Measurements from ENCODE around the gene AP3D1.
A peak's percentile ranks its signal among the peaks of the same experiment; 100 is the strongest.

AP3D1 gene

GRCh38 chr19:2084993-2085720 lies 66.2 kb downstream of the AP3D1 start:
- no peak for DNase-seq (ENCODE audit: low spot score)

DNA sequence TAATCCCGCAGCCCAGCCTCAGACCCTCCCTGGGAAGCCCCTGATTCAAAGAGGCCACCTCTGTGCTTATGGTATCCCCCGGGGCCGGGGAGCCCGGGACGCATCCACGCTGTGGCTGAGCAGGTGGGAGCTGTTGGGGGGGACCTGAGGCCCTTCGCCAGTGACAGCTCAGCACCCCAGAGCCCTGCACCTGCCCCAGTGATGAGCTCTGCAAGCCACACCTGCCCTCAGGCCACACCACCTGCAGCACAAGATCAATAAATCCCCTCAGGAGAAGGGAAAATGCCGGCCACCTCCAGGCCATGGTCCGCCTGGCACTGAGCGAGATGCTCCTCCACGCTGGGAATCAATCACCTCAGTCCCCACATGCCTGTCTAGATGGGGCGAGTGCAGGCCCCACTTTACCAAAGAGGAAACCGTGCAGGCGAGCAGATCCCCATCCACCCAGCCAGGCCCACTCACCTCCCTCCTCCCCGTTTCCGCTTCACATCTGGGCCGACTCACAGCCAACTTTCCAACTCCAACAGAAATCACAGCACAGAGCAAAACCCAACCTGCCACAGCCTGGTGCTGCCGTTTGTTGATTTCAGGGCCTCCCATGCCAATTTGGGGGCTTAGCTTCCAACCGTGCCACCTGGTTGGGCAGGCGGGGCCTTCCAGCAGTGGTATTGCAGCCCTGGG lies 68.1 kb downstream of the AP3D1 start:
- no peak for DNase-seq (ENCODE audit: low spot score)

- no peak for DNase-seq (ENCODE audit: low spot score)
These were observed 69.2 kb downstream of the AP3D1 start for GRCh38 chr19:2081873-2082810.

- no peak for DNase-seq (ENCODE audit: low spot score)
These were observed 70.9 kb downstream of the AP3D1 start for GRCh38 chr19:2080336-2080988.

DNA sequence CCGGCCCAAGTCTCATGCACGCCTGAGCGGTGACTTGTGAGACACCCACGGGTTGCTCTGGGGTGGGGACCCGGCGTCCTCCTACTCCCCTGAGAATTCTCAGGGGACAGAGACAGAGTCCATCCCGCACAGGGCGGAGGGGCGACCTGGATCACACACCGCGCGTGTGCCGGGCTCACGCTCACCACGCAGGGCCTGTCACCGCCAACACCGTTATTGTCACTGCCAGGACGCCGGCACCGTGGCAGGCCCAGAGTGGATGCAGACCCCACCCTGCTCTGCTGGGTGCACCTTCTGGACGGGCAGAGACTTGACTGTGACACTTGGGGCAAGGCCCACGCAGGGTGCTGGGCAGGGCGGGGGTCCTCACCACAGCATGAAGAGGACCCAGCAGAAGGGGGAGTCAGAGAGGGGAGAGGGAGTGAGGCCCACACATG lies 71.5 kb downstream of the AP3D1 start:
- DNase-seq (ENCODE audit: low spot score): no peak

DNA sequence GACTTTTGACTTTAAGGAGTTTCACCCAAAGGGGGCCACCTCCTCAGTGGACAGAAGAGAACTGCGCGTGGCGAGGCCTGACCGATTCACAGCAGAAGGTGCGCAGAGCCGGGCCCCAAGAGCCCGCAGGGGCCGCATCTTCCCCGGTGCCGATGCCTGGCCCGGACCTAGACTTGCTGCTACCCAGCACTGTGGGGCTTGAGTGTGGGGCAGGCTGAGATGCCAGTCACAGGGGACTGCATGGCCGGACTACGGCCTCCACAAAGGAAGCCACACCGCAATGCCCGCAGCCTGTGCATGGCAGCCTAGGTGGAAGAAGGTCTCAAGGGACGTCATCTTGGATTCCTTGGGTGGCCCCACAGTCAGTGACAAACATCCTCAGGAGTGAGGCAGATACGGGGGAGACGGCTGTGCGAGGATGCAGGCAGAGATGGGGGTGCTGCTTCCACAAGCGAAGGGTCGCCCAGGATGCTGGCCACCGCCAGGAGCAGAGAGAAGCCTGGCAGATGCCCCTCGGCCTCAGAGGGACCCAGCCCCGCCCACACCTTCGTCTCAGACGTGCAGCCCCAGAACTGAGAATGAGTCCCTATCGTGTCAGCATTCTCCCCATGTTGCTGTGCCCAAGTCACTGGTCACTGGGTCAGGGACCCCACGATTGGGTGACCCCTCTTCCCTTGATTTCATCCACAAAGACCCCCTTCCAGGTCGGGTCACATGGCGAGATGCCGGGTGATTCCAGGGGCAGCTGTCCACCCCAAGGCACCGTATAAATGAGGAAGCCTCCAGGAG lies 72.1 kb downstream of the AP3D1 start:
- no peak for DNase-seq (ENCODE audit: low spot score)

DNA sequence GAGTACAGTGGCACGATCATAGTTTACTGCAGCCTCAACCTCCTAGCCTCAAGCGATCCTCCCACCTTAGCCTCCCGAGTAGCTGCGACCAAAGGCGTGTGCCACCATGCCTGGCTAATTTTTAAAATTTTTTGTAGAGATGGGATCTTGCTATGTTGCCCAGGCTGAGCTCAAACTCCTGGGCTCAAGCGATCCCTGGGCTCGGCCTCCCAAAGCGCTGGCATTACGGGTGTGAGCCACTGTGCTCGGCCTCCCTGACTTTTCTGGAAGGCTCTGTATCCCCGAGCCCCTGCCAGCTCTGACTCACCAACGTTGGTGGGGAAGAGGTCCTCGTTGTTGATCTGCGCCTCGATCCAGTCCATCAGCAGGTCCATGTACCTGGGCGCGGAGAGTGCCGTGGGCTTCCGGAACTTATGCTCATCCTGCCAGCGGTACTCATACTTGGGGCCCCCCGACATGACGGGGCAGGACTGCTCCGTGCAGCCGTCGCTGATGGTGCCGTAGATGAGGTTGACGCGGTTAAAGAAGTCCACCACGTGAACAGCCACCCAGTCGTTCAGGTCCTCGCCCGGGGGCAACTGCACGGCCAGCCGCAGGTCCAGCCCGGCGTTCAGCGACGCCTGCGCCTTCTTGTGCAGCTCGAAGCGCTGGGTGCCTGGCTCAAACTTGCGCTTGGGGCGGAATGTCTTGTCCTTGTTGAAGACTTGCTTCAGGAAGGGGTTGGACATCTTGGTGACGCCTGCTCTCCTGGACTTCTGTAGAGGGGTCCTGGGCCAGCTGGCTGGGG lies 73.3 kb downstream of the AP3D1 start:
- no peak for DNase-seq (ENCODE audit: low spot score)

DNA sequence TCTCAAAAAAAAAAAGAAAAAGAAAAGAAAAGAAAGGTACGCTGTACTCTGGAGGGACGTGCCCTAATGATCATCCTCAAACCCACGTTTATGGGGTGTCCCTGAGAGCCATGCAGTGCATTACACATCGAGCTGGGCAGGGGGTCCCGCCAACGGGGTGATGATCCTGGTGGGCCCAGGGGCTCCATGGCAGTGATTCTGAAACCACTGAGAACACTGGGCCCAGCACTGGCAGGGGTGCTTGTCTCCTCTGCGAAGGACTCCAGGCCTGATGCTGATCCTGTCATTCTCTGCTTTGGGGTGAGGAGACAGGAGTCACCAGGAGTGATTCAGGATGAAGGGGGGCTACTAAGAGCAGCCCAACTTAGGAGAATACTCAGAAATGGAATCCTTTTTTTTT lies 74.0 kb downstream of the AP3D1 start:
- DNase-seq (ENCODE audit: low spot score): no peak

DNA sequence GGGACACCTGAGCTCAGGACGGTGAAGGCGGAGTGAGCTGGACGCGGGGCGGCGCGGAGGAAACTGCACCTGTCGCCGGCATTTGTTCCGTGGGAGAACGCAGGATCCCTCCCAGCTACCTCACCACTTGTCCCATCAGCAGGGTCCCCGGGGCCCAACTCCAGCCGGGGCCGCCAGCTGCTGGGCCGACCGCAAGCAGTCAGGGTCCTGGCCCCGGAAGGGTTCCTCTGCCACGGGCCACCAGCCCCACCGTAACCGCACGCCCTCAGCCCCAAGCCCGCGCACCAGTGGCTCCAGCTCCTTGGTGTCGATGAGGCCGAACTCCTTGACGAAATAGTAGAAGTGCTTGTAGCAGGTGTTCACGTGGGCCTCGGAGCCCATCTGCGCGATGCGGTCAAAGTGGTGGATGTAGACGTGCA lies 74.8 kb downstream of the AP3D1 start:
- DNase-seq (ENCODE audit: low spot score): no peak

- no peak for DNase-seq (ENCODE audit: low spot score)
These were observed 78.4 kb downstream of the AP3D1 start for GRCh38 chr19:2072757-2073551.

GRCh38 chr19:2070986-2071673 lies 80.2 kb downstream of the AP3D1 start:
- DNase-seq (ENCODE audit: low spot score): no peak

DNA sequence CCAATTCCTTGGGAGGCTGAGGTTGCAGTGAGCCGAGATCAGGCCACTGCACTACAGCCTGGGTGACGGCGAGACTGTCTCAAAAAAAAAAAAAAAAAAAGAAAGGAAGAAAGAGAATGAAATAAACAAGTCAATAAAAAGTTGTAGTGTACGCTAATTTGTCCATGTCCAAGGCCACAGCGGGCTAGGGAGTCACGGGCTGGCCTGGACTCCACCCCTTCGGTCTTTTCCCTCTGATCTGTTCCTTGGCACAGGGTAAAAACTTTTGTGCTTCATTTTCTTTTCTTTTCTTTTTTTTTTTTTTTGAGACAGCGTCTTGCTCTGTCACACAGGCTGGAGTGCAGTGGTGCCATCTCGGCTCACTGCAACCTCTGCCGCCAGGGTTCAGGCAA lies 80.9 kb downstream of the AP3D1 start:
- no peak for DNase-seq (ENCODE audit: low spot score)

- DNase-seq (ENCODE audit: low spot score): peak; percentile 60
These were observed 86.4 kb downstream of the AP3D1 start for GRCh38 chr19:2064788-2065524.

- DNase-seq (ENCODE audit: low spot score): no peak
These were observed 87.0 kb downstream of the AP3D1 start for GRCh38 chr19:2064395-2064787.

GRCh38 chr19:2063824-2064223 lies 87.5 kb downstream of the AP3D1 start:
- DNase-seq (ENCODE audit: low spot score): no peak

DNA sequence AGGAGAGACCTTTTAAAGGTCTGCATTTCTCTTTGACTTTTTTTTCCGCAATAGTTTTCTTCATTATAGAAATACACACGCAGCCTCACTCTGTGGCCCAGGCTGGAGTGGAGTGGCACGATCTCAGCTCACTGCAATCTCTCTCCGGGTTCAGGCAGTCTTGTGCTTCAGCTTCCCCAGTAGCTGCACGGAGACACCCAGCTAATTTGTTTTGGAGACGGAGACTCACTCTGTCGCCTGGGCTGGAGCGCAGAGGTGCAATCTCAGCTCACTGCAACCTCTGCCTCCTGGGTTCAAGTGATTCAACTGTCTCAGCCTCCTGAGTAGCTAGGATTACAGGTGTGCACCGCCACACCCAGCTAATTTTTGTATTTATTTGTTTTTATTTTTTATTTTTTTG lies 88.6 kb downstream of the AP3D1 start:
- no peak for DNase-seq (ENCODE audit: low spot score)

GRCh38 chr19:2062389-2062729 lies 89.0 kb downstream of the AP3D1 start:
- DNase-seq (ENCODE audit: low spot score): no peak
